ENCODE measurements around the gene BST1. TPM values are rescaled to one million over a fixed set of nuclear protein-coding genes. Genes with fewer than 3 reads are reported as not detected.

BST1 gene
- total RNA-seq, 3 donors from 2014 or later, result 4.7 to 14.6 (median 6.9) TPM

DNA sequence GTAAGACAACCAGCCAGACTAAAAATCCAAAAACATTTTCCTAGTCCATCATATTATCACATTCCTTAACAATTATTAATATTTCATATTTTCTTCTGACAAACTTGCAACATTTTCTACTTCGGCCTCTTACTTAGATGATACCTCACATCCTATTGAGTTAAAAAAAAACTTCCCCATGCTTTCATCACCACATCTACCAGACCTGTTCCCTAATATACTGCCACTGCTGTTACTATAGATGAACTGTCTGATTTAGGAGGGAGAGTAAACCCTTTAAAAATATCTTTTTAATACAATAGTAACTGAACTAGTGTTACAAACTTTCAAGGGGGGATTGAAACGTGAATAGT is 19.7 kb upstream of the BST1 start:
- H3K4me1 ChIP-seq (ENCODE audit: low read depth), result peaks cover 13% of the 10 kb centered on the region
- H3K36me3 ChIP-seq (ENCODE audit: low read depth), result peaks cover 6% of the 10 kb centered on the region
- no peak overlapping the region for H3K4me3 ChIP-seq
- no peak for ATAC-seq
- intact Hi-C loops (cut with DNase I, micrococcal nuclease), result no loop called here
- H3K9me3 ChIP-seq, result no peaks in the 10 kb centered on the region
- no peak for DNase-seq
- no peak for TF ChIP-seq CTCF (IDR thresholded peaks at IDR 0.05)

GRCh38 chr4:15684498-15684897 is 18.4 kb upstream of the BST1 start:
- intact Hi-C loops (cut with DNase I, micrococcal nuclease), result no loop called here
- Histone ChIP-seq H3K36me3 (ENCODE audit: low read depth) (peaks cover 6% of the 10 kb centered on the region), H3K9me3 (no peaks in the 10 kb centered on the region), H3K4me1 (ENCODE audit: low read depth) (peaks cover 13% of the 10 kb centered on the region), H3K4me3 (no peak overlapping the region)
- DNase-seq (no peak), ATAC-seq (no peak)
- no peak for TF ChIP-seq CTCF (IDR thresholded peaks at IDR 0.05)

DNA sequence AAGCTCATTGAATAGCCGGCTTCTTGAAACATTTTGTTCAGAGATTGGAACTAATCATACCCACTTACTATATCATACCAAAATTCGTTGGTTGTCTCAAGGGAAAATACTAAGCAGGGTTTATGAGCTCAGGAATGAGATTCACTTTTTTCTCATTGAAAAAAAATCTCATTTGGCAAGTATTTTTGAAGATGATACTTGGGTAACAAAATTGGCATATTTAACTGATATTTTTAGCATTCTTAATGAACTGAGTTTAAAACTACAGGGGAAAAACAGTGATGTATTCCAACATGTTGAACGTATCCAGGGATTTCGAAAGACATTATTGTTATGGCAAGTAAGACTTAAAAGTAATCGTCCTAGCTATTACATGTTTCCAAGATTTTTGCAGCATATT is 14.8 kb upstream of the BST1 start:
- DNase-seq (no peak), ATAC-seq (no peak)
- Histone ChIP-seq H3K36me3 (ENCODE audit: low read depth) (peaks cover 6% of the 10 kb centered on the region), H3K9me3 (no peaks in the 10 kb centered on the region), H3K4me3 (no peak overlapping the region), H3K4me1 (ENCODE audit: low read depth) (peaks cover 10% of the 10 kb centered on the region)
- TF ChIP-seq CTCF (IDR thresholded peaks at IDR 0.05), result no peak
- intact Hi-C loops (cut with DNase I, micrococcal nuclease), result no loop called here

DNA sequence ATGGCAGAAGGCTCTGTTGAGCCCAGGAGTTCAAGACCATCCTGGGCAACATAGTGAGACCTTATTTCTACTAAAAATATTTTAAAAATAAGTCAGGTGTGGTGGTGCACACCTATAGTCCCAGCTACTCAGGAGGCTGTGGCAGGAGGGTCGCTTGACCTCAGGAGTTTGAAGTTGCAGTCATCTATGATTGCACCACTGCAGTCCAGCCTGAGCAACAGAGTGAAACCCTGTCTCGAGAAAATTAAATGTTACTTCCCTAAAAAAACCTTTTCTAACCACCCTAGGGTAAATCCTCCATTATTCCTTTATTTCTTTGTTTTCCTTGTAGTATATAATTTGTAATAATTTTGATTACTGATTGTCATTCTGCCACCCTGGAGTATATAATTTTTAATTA is 13.3 kb upstream of the BST1 start:
- no peak for TF ChIP-seq CTCF (IDR thresholded peaks at IDR 0.05)
- no peaks in the 10 kb centered on the region for H3K9me3 ChIP-seq
- ATAC-seq (peak; percentile 15), DNase-seq (no peak)
- peaks cover 6% of the 10 kb centered on the region for H3K36me3 ChIP-seq (ENCODE audit: low read depth)
- H3K4me3 ChIP-seq, result no peak overlapping the region
- H3K4me1 ChIP-seq (ENCODE audit: low read depth), result no peaks in the 10 kb centered on the region
- intact Hi-C loops (cut with DNase I, micrococcal nuclease), result no loop called here

DNA sequence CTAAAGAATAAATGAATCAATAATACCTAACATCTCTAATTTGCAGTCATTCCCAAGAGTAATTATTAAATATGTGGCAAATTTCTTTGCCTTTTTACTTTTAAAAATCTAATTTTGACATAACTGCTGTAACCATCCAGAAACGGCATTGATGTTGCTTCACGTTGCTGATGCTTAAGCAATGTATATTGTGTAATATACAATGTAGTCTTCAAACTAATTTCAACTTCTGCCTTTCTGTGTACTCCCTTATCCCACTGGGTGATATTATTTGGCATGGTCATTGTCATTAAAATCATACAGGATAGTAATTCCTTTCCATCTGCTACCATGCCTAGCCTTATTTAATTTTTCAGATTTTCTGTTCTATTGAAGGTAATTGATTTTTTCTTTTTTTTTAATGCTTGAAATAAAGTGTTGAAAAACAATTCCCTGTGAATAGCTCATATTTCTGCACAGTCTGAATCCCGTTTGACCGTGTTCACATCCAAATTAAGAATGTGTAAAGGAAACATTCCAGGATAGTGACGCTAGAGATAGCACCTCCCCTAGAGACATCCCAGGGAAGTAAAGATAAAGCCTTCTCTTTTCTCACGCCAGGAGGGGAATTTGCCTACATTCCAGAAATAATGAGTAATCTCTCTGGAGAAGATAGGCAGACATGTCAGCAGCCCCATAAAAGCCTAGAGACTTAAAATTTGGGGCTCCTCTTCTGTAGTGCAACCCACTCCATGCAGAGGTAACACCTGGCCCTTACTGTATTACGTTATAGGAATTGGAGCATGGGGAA is 12.7 kb upstream of the BST1 start:
- intact Hi-C loops (cut with DNase I, micrococcal nuclease), result no loop called here
- TF ChIP-seq CTCF (IDR thresholded peaks at IDR 0.05), result no peak
- DNase-seq (no peak), ATAC-seq (no peak)
- no peaks in the 10 kb centered on the region for H3K9me3 ChIP-seq
- peaks cover 6% of the 10 kb centered on the region for H3K36me3 ChIP-seq (ENCODE audit: low read depth)
- H3K4me1 ChIP-seq (ENCODE audit: low read depth), result no peaks in the 10 kb centered on the region
- no peak overlapping the region for H3K4me3 ChIP-seq

Data from mucosa of descending colon (tissue), 3 donors.